ENCODE measurements around the gene SFN. TPM values are rescaled to one million over a fixed set of nuclear protein-coding genes. Genes with fewer than 3 reads are reported as not detected.
"Not testable (repeated sequence)": the region's sequence is repeated elsewhere in the genome, so short reads cannot be mapped to it uniquely, and the experiment has no call there.

Gene SFN
- total RNA-seq, 1 experiment from 2014 or later, result 0.76 TPM

DNA sequence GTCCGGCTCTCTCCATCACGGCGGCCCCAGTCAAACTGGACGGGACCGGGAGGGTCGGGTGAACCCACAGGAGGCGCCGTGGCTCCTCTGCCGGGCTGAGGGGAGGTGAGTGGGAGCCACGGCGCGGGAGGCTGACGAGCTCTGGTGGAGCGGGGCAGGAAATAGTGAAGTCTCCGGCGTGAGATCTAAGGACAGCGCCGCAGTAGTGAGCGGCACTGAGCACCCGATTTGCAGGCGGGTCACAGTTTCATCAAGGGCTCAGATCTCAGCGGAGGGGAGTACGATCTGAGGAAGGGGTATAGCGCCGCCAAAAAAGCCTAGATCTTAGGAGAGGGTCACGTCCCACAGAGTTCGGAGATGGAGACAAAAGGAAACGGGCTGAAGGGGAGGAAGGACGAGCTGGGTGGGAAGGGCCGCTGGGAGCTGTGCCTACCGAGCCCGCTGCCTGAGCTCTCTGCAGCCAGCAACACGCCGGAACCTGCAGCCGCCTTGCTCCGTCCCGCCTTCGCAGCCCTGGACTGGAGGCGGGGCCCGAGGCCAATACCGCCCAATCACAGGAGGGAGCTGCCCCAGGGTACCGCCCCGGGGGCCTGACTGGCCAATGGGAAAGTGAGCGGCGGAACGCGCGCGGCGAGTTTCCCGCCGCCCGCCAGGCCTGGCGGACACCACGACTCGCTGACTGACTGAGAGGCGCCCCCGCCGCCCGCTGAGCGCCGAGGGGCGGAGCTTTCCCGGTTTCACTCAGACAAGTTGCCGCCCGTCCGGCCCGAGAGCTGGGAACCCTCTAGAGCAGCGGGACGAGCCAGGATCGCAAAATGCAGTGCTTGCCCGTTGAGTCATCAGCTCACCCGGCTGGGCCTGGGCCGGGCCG, 1.9 kb downstream of the SFN start:
- DNase-seq (ENCODE audit: low read depth), result peak; percentile 99

- not testable (repeated sequence) for DNase-seq (ENCODE audit: low read depth)
Observed at GRCh38 chr1:26873097-26873496, 10.1 kb downstream of the SFN start.

DNA sequence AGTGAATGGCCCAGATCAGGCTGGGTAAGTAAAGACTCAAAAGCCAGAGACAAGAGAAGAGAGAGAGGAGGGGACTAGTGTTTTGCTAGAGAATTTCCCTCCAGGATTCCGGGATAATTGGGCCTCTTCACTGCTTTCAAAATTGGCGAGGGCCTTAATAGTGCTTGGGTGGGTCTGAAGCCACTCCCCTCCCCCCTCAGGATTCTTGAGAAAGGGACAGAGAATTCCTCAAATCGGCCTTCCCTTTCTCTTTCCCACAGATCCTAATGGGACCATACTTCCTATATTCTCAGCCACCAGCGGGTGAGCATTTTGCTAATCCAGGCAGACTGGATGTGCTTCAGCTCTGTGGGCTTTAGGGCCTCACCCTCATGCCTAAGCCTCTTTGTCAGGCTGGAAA, 11.9 kb downstream of the SFN start:
- DNase-seq (ENCODE audit: low read depth), result no peak

- DNase-seq (ENCODE audit: low read depth), result no peak
Observed at GRCh38 chr1:26877326-26877725, 14.4 kb downstream of the SFN start.

GRCh38 chr1:26879793-26880192, 16.8 kb downstream of the SFN start:
- no peak for DNase-seq (ENCODE audit: low read depth)

- DNase-seq (ENCODE audit: low read depth), result not testable (repeated sequence)
Observed at GRCh38 chr1:26881611-26882010, 18.7 kb downstream of the SFN start.

GRCh38 chr1:26882696-26883463, 19.9 kb downstream of the SFN start:
- no peak for DNase-seq (ENCODE audit: low read depth)

- DNase-seq (ENCODE audit: low read depth), result peak; percentile 57
Observed at GRCh38 chr1:26887125-26887524, 24.2 kb downstream of the SFN start.

DNA sequence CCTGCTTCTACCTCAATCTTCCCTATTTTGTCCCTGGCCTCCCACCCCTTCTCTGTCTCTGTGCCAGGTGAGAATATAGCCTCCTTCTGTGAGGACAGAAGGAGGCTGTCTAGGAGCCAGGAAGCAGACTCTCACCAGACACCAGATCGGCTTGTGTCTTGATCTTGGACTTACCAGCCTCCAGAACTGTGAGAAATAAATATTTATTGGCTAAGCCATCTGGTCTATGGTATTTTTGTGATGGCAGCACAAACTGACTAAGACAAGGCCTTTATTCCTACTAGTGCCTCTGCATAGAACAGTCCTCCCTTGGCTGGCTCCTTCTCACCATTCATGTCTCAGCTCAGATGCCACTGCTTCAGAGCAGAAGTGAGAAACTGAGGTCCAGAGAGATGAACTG, 25.3 kb downstream of the SFN start:
- DNase-seq (ENCODE audit: low read depth), result no peak

DNA sequence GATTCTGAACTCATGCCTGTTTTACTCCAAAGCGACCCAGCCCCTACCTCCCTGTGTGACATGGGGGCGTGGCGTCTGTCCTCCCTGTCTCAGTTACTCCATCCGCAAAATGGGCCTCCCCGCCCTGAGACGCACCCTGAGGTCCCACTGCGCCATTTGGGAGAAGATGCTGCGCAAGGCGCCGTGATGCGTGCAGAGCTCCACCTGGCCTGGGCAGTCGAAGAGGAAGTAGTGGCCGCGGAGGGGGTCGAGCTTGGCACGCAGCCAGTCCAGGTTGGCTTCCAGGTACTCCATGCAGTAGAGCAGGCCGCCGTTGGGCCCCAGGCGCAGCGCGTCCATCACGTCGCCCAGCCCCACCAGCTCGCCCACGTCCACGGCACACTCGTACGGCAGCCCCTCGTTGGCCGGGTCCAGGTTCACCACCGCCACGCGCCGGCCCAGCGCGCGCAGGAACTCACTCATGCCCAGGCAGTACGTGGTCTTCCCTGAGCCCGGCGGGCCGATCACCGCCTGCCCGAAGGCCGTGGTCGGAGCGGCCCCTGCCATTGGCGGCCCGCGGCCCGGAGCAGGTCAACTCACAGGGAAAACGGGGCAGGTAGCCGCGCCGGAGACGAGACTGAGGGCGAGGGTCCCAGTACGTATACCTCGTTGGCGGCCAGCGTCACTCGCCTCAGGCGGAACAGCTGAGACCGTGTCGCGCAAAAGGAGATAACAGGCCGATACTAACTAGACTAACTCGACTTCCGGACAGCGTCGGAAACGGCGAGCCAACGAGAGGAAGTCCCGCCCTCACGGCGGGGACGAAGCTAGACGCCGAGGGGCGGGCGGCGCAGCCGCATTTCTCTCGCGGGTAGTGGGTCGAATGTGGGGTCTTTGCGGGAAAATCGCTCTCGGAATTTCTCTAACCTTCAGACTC, 26.9 kb downstream of the SFN start, which contains the start of gene GPN2:
Gene GPN2, minus strand, starts transcription at position 733 of the 916 bp plus-strand sequence. Its CDS starts 187 bp downstream, at position 546.
- DNase-seq (ENCODE audit: low read depth), result peak; percentile 82

DNA sequence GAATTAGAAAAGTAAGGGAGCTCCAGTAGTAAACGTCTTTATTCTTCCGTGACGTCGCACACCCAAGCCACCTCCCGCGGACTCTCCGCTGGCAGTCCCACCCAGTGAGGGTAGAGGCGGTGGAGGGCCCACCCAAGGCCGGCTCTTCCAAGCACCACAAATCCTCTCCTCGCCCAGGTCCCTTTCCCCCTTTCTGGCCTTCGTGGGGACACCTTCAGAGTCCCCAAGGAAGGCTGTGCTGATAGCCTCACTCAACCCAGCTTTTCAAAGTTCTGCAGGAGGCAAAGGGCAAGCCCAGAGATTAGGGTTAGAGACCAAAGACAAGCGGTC, 27.5 kb downstream of the SFN start:
- DNase-seq (ENCODE audit: low read depth), result no peak

GRCh38 chr1:26894263-26894662, 31.3 kb downstream of the SFN start:
- no peak for DNase-seq (ENCODE audit: low read depth)

DNA sequence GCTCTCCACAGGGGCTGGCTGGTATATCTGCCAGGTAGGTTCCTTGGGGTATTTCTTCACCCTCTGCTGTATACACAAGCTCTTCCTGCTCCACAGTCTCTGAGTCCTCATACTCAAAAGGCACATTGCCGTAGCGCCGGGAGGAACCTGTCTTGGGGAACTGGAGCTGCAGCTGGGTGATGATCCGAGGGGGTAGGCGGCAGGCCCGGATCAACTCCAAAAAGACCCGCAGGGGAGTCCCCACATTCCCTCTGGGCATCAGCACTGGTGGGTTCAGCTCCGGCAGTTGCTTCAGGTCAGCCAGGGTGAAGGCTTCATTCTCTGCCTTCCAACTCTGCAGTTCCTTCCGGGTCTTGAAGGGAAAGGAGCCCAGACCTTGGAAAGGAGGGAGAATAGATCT, 34.4 kb downstream of the SFN start:
- no peak for DNase-seq (ENCODE audit: low read depth)

DNA sequence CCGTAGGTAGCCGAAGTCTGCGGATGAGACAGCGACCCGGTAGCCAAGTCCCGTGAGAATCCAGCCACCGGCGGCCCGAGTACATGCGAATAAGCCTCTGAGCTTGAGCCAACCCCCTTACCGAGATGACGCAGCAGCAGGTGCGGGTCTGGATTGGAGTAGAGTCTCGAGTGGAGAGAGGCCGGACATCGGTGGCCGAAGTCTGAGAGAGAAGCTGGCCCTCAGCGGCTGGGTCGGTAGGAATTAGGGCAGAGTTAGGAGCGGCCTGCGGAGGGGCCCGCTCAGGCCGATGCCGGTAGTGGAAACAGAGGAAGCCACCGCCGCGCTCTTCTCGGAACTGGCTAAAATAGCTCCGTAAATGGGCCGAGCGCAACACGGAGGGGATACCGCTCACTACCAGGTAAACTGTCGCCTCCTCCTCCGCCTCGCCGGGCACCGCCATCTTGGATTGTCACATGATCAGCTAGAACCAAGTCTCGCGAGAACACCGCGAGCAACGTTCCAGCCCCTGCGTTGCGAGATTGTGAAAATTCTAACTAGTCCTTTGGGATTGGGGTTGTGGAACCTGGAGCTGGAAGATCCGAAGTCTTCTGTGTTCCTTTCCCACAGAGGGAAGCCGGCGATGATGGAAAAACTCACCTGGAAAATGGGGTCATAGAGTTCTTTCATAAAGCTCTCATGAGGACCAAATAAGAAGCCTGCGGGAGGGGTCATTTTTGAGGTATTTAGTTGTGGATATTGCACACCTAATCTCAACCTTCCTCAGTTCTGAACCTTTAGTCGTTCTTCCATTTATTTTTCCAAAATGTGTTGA, 37.3 kb downstream of the SFN start, which contains the start of gene GPATCH3:
Gene GPATCH3, minus strand, starts transcription at position 467 of the 814 bp plus-strand sequence. Its CDS starts 25 bp downstream, at position 442.
- peak; percentile 93 for DNase-seq (ENCODE audit: low read depth)

DNA sequence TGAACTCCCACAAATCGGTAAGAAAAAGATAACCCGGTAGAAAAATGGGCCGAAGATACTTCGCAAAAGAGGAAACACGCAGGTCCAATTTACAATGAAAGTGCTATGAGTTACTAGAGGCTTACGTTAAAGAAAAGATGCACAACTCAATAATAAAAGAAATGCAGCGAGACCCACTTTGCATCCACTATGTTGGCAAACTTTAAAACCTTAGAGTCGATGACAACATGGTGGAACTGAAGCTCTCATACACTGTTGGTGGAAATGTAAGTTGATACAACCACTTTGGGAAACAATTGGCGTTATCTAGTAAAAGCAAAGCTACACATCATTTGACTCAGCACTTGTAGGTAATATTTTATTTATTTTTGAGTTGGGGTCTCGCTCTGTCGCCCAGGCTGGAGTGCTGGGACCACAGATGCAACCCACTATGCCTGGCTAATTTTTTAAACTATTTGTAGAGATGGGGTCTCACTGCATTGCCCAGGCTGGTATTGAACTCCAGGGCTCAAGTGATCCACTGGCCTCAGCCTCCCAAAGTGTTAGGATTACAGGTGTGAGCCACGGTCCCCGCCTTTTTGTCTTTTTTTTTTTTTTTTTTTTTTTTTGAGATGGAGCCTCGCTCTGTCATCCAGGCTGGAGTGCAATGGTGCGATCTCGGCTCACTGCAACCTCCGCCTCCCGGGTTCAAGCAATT, 38.0 kb downstream of the SFN start:
- no peak for DNase-seq (ENCODE audit: low read depth)

DNA sequence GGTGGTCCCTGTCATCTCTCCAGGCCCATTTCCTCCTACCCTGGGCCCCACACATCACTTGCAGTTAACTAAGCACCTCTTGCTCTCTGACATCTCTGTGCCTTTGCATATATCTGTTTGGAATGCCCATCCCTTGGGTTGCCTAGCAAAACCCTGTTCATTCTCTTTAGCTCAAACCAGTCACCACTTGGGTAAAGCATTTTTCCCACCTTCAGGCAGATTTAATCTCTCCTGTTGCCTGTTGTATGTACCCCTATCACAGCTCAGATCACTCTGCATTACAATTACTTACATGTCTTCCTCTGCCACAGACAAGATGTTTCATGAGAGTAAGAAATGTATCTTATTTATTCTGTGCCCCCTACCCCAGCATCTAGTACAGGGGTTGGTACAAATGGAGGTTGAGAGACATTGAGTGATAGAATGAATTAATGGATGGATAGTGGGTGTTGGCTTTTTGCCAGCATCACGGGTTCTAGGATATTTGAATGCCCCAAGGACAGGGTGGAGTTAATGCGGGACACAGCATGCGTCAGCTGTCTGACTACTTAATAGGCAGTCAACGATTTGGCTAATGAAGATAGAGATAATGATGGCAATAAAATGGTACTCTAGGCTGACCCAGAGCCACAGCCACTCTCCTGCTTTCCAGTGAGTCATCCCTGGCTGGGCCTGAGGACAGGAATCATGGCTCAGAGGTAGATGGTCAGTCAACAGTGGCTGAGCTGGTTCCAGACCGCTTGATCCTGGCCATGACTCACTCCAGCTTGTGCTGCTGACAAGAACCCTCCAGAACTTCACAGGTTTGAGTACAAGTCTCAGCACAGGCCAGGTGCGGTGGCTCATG, 44.3 kb downstream of the SFN start:
- peak; percentile 99 for DNase-seq (ENCODE audit: low read depth)

GRCh38 chr1:26909951-26910342, 47.0 kb downstream of the SFN start:
- DNase-seq (ENCODE audit: low read depth), result no peak

DNA sequence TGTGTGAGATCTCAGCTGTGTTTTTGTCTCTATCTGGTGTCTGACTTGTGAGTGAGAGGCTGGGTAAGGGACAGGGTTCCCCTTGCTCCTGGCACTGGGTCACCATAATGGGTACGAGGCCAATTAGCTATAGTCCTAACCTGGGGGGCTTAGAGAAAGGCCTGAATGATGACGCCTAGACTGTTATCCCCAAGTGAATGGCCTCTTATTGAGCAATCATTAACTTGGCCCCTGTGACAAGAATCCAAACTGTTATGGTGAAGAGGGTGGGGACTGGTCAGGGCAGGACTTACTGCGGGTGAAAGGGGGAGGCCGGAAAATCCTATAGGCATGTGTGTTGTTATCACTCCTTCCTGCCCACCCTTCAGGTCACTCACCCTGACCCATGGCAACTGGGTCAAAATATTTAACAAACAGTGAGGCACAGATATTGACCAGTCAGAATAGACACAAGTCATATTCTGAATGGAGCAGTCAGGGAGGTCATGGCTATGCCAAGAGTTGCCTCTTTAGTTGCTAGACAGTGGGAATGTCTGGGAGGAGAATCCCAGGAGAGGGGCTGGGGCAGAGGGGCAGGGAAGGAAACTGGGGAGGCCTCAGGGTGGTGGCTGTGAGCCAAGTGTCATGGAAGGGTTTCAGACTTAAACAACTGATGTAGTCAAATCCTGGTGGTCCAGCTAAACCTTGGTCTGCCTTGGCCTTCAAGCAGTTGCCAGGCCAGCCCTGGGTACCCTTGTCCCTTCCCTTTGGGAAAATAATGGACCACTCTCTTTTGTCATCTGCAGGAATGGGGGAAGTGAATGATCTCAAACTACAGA, 47.6 kb downstream of the SFN start:
- no peak for DNase-seq (ENCODE audit: low read depth)

Measured in M059J (cell line).